ENCODE results near the gene ACOT7. TPM values are rescaled to one million over a fixed set of nuclear protein-coding genes. Genes with fewer than 3 reads are reported as not detected.
"Not testable (repeated sequence)": the region's sequence is repeated elsewhere in the genome, so short reads cannot be mapped to it uniquely, and the experiment has no call there.

The ACOT7 gene
- total RNA-seq, 4 donors from 2014 or later, result 15.0 to 38.7 (median 28.6) TPM

- intact Hi-C loops (cut with DNase I), result no loop called here
- TF ChIP-seq POLR2AphosphoS5 (IDR thresholded peaks at IDR 0.05), result no peak
- no peak for TF ChIP-seq POLR2A (IDR thresholded peaks at IDR 0.05; ENCODE audit: low read depth)
- TF ChIP-seq EP300 (IDR thresholded peaks at IDR 0.05), result no peak
- TF ChIP-seq, protein P1, sequence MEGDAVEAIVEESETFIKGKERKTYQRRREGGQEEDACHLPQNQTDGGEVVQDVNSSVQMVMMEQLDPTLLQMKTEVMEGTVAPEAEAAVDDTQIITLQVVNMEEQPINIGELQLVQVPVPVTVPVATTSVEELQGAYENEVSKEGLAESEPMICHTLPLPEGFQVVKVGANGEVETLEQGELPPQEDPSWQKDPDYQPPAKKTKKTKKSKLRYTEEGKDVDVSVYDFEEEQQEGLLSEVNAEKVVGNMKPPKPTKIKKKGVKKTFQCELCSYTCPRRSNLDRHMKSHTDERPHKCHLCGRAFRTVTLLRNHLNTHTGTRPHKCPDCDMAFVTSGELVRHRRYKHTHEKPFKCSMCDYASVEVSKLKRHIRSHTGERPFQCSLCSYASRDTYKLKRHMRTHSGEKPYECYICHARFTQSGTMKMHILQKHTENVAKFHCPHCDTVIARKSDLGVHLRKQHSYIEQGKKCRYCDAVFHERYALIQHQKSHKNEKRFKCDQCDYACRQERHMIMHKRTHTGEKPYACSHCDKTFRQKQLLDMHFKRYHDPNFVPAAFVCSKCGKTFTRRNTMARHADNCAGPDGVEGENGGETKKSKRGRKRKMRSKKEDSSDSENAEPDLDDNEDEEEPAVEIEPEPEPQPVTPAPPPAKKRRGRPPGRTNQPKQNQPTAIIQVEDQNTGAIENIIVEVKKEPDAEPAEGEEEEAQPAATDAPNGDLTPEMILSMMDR (IDR thresholded peaks at IDR 0.05), result no peak
- no peak overlapping the region for H3K27ac ChIP-seq (replicated peaks in 1 of 4)
- DNase-seq (ENCODE audit: extremely low spot score), result no peak
- no peaks in the 10 kb centered on the region for H3K36me3 ChIP-seq
- no peaks in the 10 kb centered on the region for H3K4me1 ChIP-seq
- H3K27me3 ChIP-seq, result peaks cover 0 to 56% (median 2%) of the 10 kb centered on the region in 4 donors
- no peaks in the 10 kb centered on the region for H3K9me3 ChIP-seq
- WGBS, result 84% methylated on average over 6 of the region's 6 CpGs
- H3K4me3 ChIP-seq, result no peak overlapping the region
Observed at GRCh38 chr1:6408023-6408422, 14.5 kb upstream of the ACOT7 start.

GRCh38 chr1:6401673-6402072 is 8.1 kb upstream of the ACOT7 start:
- WGBS, result 68% methylated on average over 6 of the region's 6 CpGs
- Histone ChIP-seq H3K27me3 (peaks cover 0 to 13% (median 0%) of the 10 kb centered on the region in 4 donors), H3K4me1 (no peaks in the 10 kb centered on the region), H3K4me3 (no peak overlapping the region), H3K27ac (replicated peaks in 1 of 4) (no peak overlapping the region), H3K9me3 (no peaks in the 10 kb centered on the region), H3K36me3 (no peaks in the 10 kb centered on the region)
- TF ChIP-seq, protein P1 (IDR thresholded peaks at IDR 0.05), result no peak
- no peak for TF ChIP-seq POLR2AphosphoS5 (IDR thresholded peaks at IDR 0.05)
- intact Hi-C loops (cut with DNase I), result no loop called here
- DNase-seq (ENCODE audit: extremely low spot score), result no peak

- Histone ChIP-seq H3K9me3 (no peaks in the 10 kb centered on the region), H3K27me3 (no peaks in the 10 kb centered on the region), H3K4me1 (peaks cover under 1 to 9% (median 5%) of the 10 kb centered on the region in 4 donors), H3K4me3 (no peak overlapping the region), H3K36me3 (no peaks in the 10 kb centered on the region), H3K27ac (replicated peaks in 1 of 4) (no peak overlapping the region)
- 92% methylated on average over 3 of the region's 3 CpGs for WGBS
- TF ChIP-seq, protein P1 (IDR thresholded peaks at IDR 0.05), result no peak
- TF ChIP-seq POLR2AphosphoS5 (IDR thresholded peaks at IDR 0.05) (no peak), EP300 (IDR thresholded peaks at IDR 0.05) (no peak)
- DNase-seq (ENCODE audit: extremely low spot score), result no peak
- intact Hi-C loops (cut with DNase I), result no loop called here
Observed at GRCh38 chr1:6399294-6399693, 5.7 kb upstream of the ACOT7 start.

DNA sequence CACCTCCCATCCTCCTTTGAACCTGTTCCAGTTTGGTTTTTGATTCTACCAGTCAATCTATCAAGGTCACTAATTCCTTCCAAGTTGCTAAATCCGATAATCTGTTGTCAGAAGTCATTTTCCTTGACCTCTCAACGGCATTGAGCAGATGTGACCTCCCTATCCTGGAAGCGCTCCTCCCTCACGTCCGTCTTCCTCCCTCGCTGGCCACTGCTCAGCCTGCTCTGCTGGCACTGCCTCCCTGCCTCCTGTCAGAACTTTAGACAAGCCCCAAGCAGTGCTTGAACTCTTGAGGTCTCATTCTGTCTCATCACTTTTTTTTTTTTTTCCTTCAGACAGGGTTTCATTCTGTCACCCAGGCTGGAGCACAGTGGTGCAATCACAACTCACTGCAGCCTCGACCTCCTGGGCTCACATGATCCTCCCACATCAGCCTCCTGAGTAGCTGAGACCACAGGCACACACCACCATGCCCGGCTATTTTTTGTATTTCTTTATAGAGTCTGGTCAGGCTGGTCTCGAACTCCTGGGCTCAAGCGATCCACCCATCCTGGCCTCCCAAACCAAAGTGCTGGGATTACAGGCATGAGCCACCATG is 4.4 kb upstream of the ACOT7 start:
- no peaks in the 10 kb centered on the region for H3K27me3 ChIP-seq
- no peak overlapping the region for H3K4me3 ChIP-seq
- TF ChIP-seq, protein P1 (IDR thresholded peaks at IDR 0.05), result no peak
- TF ChIP-seq EP300 (IDR thresholded peaks at IDR 0.05), result no peak
- no peak for TF ChIP-seq POLR2AphosphoS5 (IDR thresholded peaks at IDR 0.05)
- TF ChIP-seq POLR2A (IDR thresholded peaks at IDR 0.05; ENCODE audit: low read depth), result no peak
- H3K4me1 ChIP-seq, result peaks cover 4 to 15% (median 10%) of the 10 kb centered on the region in 4 donors
- H3K36me3 ChIP-seq, result no peaks in the 10 kb centered on the region
- H3K9me3 ChIP-seq, result no peaks in the 10 kb centered on the region
- 80% methylated on average over 10 of the region's 10 CpGs for WGBS
- no peak for DNase-seq (ENCODE audit: extremely low spot score)
- intact Hi-C loops (cut with DNase I), result no loop called here
- H3K27ac ChIP-seq (replicated peaks in 1 of 4), result no peak overlapping the region

DNA sequence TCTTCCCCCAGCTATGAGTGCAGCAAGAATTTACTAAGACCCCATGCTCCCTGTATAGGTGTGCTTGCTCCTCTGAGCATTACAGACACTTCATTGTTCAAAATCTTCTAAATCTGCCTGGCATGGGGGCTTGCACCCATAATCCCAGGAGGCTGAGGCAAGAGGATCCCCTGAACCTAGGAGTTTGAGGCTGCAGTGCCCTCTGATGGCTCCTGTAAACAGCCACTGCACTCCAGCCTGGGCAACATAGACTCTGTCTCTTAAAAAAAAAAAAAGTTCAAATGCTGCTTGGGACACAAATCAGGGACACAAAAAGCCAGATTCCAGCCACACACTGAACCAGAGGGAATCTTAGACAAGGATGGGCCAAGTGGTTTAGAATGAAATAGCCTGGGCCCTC is 3.4 kb upstream of the ACOT7 start:
- Histone ChIP-seq H3K36me3 (no peaks in the 10 kb centered on the region), H3K4me1 (peaks cover 13 to 25% (median 20%) of the 10 kb centered on the region in 4 donors), H3K27me3 (no peaks in the 10 kb centered on the region), H3K4me3 (no peak overlapping the region), H3K27ac (replicated peaks in 1 of 4) (no peak overlapping the region), H3K9me3 (no peaks in the 10 kb centered on the region)
- DNase-seq (ENCODE audit: extremely low spot score), result no peak
- intact Hi-C loops (cut with DNase I), result no loop called here
- no peak for TF ChIP-seq POLR2AphosphoS5 (IDR thresholded peaks at IDR 0.05)
- TF ChIP-seq, protein P1 (IDR thresholded peaks at IDR 0.05), result no peak
- TF ChIP-seq POLR2A (IDR thresholded peaks at IDR 0.05; ENCODE audit: low read depth), result no peak
- no peak for TF ChIP-seq EP300 (IDR thresholded peaks at IDR 0.05)

GRCh38 chr1:6395781-6396244 is 2.2 kb upstream of the ACOT7 start:
- H3K27me3 ChIP-seq; H3K9me3 ChIP-seq; DNase-seq (ENCODE audit: extremely low spot score); H3K4me3 ChIP-seq; intact Hi-C loops (cut with DNase I); H3K27ac ChIP-seq (replicated peaks in 1 of 4); H3K36me3 ChIP-seq: not testable (repeated sequence)
- WGBS, result 83% methylated on average over 1 of the region's 34 CpGs
- peaks cover 13 to 28% (median 21%) of the 10 kb centered on the region in 4 donors for H3K4me1 ChIP-seq

DNA sequence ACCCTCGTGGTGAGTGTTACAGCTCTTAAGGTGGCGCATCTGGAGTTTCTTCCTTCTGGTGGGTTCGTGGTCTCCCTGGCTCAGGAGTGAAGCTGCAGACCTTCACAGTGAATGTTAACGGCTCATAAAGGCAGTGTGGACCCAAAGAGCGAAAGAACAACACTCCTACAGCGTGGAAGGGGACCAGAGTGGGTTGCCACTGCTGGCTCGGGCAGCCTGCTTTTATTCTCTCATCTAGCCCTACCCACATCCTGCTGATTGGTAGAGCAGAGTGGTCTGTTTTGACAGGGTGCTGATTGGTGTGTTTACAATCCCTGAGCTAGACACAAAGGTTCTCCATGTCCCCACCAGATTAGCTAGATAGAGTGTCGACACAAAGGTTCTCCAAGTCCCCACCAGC is 1.6 kb upstream of the ACOT7 start:
- H3K36me3 ChIP-seq; H3K4me3 ChIP-seq; DNase-seq (ENCODE audit: extremely low spot score); H3K9me3 ChIP-seq; H3K27me3 ChIP-seq; intact Hi-C loops (cut with DNase I): not testable (repeated sequence)
- 100% methylated on average over 2 of the region's 8 CpGs for WGBS
- peak overlapping the region in 1 of 4 donors; percentile 99 for H3K27ac ChIP-seq (replicated peaks in 1 of 4)
- peaks cover 13 to 28% (median 21%) of the 10 kb centered on the region in 4 donors for H3K4me1 ChIP-seq

Measured in esophagus muscularis mucosa (tissue), 4 donors.